Spleen (tissue), 7 donors: ENCODE measurements around the gene AQR.

Experiments used
- CTCF ChIP-seq, 11 experiments: fragments of 200-600 bp in 7 of 11; fragments of 450-650 bp in 4 of 11; sonication (generic) in 4 of 11; IDR thresholded peaks in 8 of 11; conservative IDR thresholded peaks in 3 of 11; 1 replicate in 7 of 11; 2 replicates in 4 of 11; pipeline versions ENCODE4 v1.4.0 to v1.8.0; 2016 to 2021; ENCODE audit warnings: antibody characterized with exemption in 11 of 11, inconsistent platforms in 4 of 11, mild to moderate bottlenecking in 1 of 11
- POLR2A ChIP-seq, 3 donors: fragments of 450-650 bp; IDR thresholded peaks; one replicate each; pipeline ENCODE4 v1.5.1; 2017; ENCODE audit warnings: antibody characterized with exemption in 3 of 3, mild to moderate bottlenecking in 1 of 3
- POLR2AphosphoS5 ChIP-seq, 3 donors: sonication (generic); formaldehyde crosslinking; IDR thresholded peaks; one replicate each; pipeline ENCODE4 v1.5.1; 2017; ENCODE audit warnings: antibody characterized with exemption in 3 of 3
- donor health status: DM: no; HTN: no; CAD: no; lungs with moderate emphysema.
- donor health status: DM: no; HTN: no; CAD: no.
- donor health status: DM: no; HTN: no; CAD: no.

GRCh38 chr15:34914317-34914716 lies 55.2 kb downstream of the AQR start:
- TF ChIP-seq POLR2A (IDR thresholded peaks at IDR 0.05), result no peak
- TF ChIP-seq CTCF (IDR thresholded peaks at IDR 0.05 in 8 of 11, conservative IDR thresholded peaks at IDR 0.05 in 3 of 11), result no peak
- TF ChIP-seq POLR2AphosphoS5 (IDR thresholded peaks at IDR 0.05), result no peak
